ENCODE measurements around the gene GABRG3. TPM values are rescaled to one million over a fixed set of nuclear protein-coding genes. Genes with fewer than 3 reads are reported as not detected.

GABRG3 gene
- polyA plus RNA-seq, 2 of the 4 experiments (the other 2 are of a cell fraction): 0.08 to 0.18 TPM

GRCh38 chr15:27582726-27583410 is 611.9 kb downstream of the GABRG3 start:
- Histone ChIP-seq H3K4me3 (no peak overlapping the region), H3K9me3 (no peaks in the 10 kb centered on the region), H3K4me1 (no peaks in the 10 kb centered on the region), H3K27ac (no peak overlapping the region), H3K4me2 (no peak overlapping the region)
- FAIRE-seq: no peak
- no peak for ATAC-seq
- TF ChIP-seq MAFK (IDR thresholded peaks at IDR 0.05; ENCODE audit: partially characterized antibody) (peak; percentile 51), BHLHE40 (IDR thresholded peaks at IDR 0.05; ENCODE audit: low read depth, low read length) (no peak)
- no peak for DNase-seq (ENCODE audit: low read depth in 1 of 2, low spot score in 1 of 2)
- POLR2A ChIA-PET: no interaction called here
- CTCF ChIA-PET: no interaction called here
- WGBS (ENCODE audit: missing lambda C conversion rate): 40% methylated on average over 5 of the region's 5 CpGs

- no peak for DNase-seq (ENCODE audit: low read depth in 1 of 2, low spot score in 1 of 2)
- H3K4me3 ChIP-seq: no peak overlapping the region
- H3K27ac ChIP-seq: no peak overlapping the region
- no peak for ATAC-seq
- H3K4me2 ChIP-seq: no peak overlapping the region
- TF ChIP-seq TP53 (CRISPR knock-in tag; IDR thresholded peaks at IDR 0.05): no peak
- no peak for TF ChIP-seq RAD21 (conservative IDR thresholded peaks at IDR 0.05 in 1 of 2, IDR thresholded peaks at IDR 0.05 in 1 of 2)
- H3K4me1 ChIP-seq: no peaks in the 10 kb centered on the region
- ChIA-PET POLR2A (no interaction called here), CTCF (no interaction called here)
- FAIRE-seq: peak; percentile 51
- WGBS (ENCODE audit: missing lambda C conversion rate): 0% methylated on average over 1 of the region's 1 CpG
- H3K9me3 ChIP-seq: no peaks in the 10 kb centered on the region
Observed at GRCh38 chr15:27583651-27584050, 612.7 kb downstream of the GABRG3 start.

- Histone ChIP-seq H3K27ac (no peak overlapping the region), H3K4me3 (no peak overlapping the region), H3K4me1 (no peaks in the 10 kb centered on the region), H3K4me2 (no peak overlapping the region), H3K9me3 (no peaks in the 10 kb centered on the region)
- ATAC-seq: no peak
- POLR2A ChIA-PET: no interaction called here
- DNase-seq (ENCODE audit: low read depth in 1 of 2, low spot score in 1 of 2): no peak
- no peak for FAIRE-seq
- CTCF ChIA-PET: no interaction called here
- no peak for TF ChIP-seq EHF (CRISPR knock-in tag; IDR thresholded peaks at IDR 0.05)
- no peak for TF ChIP-seq TP53 (CRISPR knock-in tag; IDR thresholded peaks at IDR 0.05)
- no peak for TF ChIP-seq HOXB5 (CRISPR knock-in tag; IDR thresholded peaks at IDR 0.05)
- TF ChIP-seq RARB (CRISPR knock-in tag; IDR thresholded peaks at IDR 0.05): no peak
- no peak for TF ChIP-seq CTCF (IDR thresholded peaks at IDR 0.05)
- no peak for TF ChIP-seq MYC (IDR thresholded peaks at IDR 0.05; ENCODE audit: borderline replicate concordance, low read length)
- TF ChIP-seq E2F6 (IDR thresholded peaks at IDR 0.05; ENCODE audit: borderline replicate concordance, low read depth): no peak
- TF ChIP-seq JUN (IDR thresholded peaks at IDR 0.05): no peak
- no peak for TF ChIP-seq ZFP36 (IDR thresholded peaks at IDR 0.05; ENCODE audit: borderline replicate concordance, partially characterized antibody)
- TF ChIP-seq BHLHE40 (IDR thresholded peaks at IDR 0.05; ENCODE audit: low read depth, low read length): no peak
- no peak for TF ChIP-seq POLR2A (IDR thresholded peaks at IDR 0.05; ENCODE audit: low read length)
- TF ChIP-seq REST (IDR thresholded peaks at IDR 0.05): no peak
- WGBS (ENCODE audit: missing lambda C conversion rate): 19% methylated on average over 6 of the region's 6 CpGs
Observed at GRCh38 chr15:27585041-27585640, 614.2 kb downstream of the GABRG3 start.
